ENCODE data around the gene PIAS1. TPM values are rescaled to one million over a fixed set of nuclear protein-coding genes. Genes with fewer than 3 reads are reported as not detected.

Gene PIAS1
- polyA plus RNA-seq, 3 donors: 38.9 to 51.2 (median 44.1) TPM

DNA sequence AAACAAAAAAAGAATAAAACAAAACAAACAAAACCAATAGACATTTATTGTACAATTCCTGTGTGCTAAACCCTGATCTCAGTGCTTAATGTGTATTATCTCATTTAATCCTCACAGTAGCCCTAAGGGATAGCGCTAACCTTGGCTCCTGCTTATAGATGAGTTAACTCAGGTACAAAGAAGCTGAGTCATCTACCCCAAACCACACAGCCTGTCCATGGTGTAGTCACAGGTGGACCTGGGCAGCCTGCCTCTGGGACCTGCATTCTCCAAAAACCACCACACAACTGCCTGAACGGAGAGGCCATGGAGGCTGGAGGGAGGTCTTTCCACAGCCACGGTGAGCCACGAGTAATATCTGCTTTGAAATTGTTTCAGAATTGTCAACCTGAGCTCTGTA, 180.9 kb downstream of the PIAS1 start:
- DNase-seq (ENCODE audit: extremely low read depth in 1 of 11, low read depth in 9 of 11, low spot score in 4 of 11): no peak

DNA sequence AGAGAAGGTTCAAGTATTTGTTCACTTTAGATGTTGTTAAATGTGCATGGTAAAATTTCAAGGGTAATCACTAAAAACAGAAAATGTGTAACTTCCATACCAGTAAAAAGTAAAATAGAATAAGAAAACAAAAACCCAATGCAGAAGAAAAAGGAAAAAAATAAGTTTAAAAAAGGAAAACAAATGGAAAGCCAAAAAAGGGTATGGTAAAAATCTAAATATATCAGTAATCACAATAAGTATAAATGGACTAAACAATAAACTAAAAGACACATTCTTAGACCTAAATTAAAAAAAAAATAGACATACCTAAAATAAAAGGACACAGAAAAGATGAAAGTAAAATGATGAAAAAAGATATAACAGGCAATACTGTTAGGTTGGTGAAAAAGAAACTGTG, 184.9 kb downstream of the PIAS1 start:
- DNase-seq (ENCODE audit: extremely low read depth in 1 of 11, low read depth in 9 of 11, low spot score in 4 of 11): no peak

DNA sequence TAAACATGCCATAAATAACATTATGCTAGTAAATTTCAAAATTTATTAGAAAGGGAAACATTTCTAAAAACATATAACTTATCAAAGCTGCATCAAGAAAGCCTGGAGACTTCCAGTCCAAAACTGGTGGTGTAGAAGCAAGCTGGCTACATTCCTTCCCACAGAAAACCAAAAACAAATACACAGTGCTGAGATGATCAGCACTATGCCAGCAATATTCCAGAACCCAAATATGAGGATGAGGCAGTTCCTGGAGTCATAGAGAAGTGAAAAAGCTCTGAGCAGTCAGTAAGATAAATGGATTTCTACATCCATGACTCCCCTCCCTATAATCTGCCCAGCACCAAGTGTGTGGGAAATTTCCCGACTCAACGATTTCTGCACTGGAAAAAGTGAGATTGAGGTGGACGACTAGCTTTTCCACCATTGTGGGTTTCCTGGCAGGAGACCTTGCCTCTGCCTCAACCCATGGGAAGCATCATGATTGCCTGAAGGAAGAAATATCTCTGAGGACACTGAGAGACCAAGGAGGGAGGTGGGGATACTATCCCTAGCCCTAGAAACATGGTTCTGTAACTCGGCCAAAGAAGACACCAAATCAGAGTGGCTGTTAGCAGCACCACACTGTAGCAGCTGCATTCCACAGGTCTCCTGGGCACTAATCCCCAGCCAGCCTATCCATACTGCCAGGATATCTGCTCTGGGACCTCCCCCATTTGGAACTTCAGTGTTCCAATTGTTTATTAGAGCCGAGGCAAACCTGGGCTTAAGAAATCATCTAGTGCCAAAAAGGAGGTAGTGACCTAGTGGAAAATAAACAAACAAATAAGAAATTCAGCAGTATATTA, 187.2 kb downstream of the PIAS1 start:
- no peak for DNase-seq (ENCODE audit: extremely low read depth in 1 of 11, low read depth in 9 of 11, low spot score in 4 of 11)

Other genes with a start within 250 kb of the PIAS1 start
- gene SKOR1, start 228.8 kb upstream of the PIAS1 start, polyA plus RNA-seq (ENCODE audit: insufficient read length in 3 of 3): under 1 TPM; 0.37 to 0.73 (median 0.42) TPM
- gene RNU6-1, start 214.3 kb upstream of the PIAS1 start, polyA plus RNA-seq (ENCODE audit: insufficient read length in 3 of 3): not detected
- gene CALML4, start 151.0 kb downstream of the PIAS1 start, polyA plus RNA-seq (ENCODE audit: insufficient read length in 3 of 3): 10 to 100 TPM; 35.3 to 39.0 (median 37.2) TPM
- 10 to 100 TPM; 36.5 to 42.9 (median 39.2) TPM for gene CLN6, start 175.4 kb downstream of the PIAS1 start, polyA plus RNA-seq (ENCODE audit: insufficient read length in 3 of 3)
- gene FEM1B, start 223.4 kb downstream of the PIAS1 start, polyA plus RNA-seq (ENCODE audit: insufficient read length in 3 of 3): 10 to 100 TPM; 55.9 to 61.8 (median 56.0) TPM